Measurements from ENCODE around the gene PODXL2. TPM values are rescaled to one million over a fixed set of nuclear protein-coding genes. Genes with fewer than 3 reads are reported as not detected.

The PODXL2 gene
- total RNA-seq, 1 experiment from 2014 or later = 33.6 TPM

DNA sequence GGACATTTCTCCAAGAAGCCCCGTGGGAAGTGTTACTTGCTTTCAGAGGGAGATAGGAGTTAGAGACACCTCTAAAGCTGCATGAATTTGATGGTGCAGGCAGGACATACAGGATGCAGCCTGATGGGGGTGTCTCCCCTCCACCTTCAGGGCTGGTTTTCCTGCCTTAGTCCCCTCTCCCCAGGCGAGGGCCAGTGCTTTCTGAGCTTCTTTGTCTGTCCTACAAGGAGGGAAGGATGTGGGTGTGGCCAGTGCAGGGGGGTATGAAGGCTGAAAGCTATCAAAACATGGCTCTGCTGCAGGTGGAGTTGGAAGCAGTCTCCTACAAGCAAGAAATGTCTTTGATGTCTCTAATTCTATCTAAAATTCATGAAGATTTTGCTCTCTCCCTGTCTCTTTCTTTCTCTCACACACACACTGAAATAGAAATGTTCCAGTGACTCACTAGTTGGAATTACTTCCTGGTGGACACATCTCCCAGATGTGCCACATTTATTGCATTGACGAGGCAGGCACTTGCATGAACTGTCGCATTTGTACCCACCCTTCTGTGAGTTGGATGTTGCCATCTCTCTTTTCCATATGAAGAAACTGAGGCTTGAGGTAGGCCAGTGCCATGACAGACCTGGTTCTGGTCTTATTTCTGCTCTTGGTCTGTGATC, 13.9 kb upstream of the PODXL2 start:
- Mint-ChIP-seq H3K9me3 (no peaks in the 10 kb centered on the region), H3K27ac (no peak overlapping the region), H3K4me1 (no peaks in the 10 kb centered on the region), H3K27me3 (ENCODE audit: low read depth) (no peaks in the 10 kb centered on the region), H3K4me3 (no peak overlapping the region), H3K36me3 (peaks cover 90% of the 10 kb centered on the region)
- ATAC-seq = peak; percentile 60
- TF ChIP-seq EMX1 (CRISPR knock-in tag; IDR thresholded peaks at IDR 0.05) = no peak
- POLR2A ChIA-PET = no interaction called here
- DNase-seq (ENCODE audit: low spot score) = no peak
- CTCF ChIA-PET = interaction anchor here (1.0 kb wide), 1 partner anchor 40 kb away, joined by 7 read pairs; no protein-coding TSS in a partner anchor

DNA sequence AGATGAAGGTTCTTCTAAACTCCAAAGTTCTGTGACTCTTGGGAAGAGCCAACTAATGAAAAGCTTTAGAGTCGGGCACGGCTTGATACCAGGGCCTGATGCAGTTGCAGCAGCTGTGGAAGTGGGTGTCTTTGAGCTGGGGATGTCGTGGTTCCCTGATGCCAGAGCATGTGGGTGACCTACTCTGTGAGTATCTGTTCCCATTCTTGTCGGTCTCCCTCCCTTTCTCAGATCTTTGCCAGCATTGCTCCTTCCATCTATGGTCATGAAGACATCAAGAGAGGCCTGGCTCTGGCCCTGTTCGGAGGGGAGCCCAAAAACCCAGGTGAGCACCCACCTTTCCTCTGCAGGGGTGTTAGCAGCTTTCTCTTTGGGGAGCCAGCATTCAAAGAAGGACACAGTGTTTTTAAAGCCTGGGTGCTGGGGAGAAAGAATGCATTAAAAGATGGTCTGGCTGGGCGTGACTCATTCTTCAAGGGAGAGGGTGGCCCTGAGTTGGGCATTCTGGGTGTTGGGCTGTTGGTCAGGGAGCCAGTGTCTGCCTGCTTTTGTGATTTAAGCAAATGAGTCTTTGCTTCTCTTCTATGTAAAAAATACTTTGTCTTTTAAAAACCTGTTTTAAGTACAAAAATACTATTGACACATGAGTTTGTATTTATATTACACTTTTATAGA, 13.2 kb upstream of the PODXL2 start:
- TF ChIP-seq, protein P1, sequence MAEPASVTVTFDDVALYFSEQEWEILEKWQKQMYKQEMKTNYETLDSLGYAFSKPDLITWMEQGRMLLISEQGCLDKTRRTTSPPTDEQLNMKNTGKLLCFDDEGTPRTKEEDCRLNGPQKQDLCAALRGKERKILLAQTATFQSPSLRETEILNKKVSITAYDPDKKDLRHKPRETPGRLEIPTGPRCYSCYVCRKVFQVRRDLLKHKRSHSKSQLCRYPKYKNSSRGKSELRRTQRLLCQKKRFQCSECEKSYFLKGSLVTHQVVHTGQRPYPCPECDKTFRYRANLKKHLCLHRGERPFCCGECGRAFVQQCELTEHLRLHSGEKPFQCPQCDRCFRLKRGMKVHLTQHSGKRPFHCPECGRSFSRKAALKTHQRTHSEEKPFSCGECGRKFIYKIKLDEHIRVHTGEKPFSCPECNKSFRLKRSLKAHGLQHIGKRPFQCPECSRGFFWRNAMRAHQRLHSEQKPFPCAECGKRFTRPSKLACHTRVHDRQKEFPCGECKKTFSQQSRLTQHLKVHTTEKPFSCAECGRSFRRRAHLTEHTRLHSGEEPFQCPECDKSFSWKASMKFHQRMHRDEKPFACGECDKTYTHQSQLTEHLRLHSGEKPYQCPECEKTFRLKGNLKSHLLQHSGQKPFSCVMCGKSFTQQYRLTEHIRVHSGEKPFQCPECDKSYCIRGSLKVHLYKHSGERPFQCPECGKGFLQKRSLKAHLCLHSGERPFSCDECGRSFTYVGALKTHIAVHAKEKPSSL (CRISPR knock-in tag; conservative IDR thresholded peaks at IDR 0.05) = no peak
- TF ChIP-seq, protein P2, sequence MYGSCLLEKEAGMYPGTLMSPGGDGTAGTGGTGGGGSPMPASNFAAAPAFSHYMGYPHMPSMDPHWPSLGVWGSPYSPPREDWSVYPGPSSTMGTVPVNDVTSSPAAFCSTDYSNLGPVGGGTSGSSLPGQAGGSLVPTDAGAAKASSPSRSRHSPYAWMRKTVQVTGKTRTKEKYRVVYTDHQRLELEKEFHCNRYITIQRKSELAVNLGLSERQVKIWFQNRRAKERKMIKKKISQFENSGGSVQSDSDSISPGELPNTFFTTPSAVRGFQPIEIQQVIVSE (CRISPR knock-in tag; IDR thresholded peaks at IDR 0.05; ENCODE audit: borderline replicate concordance) = no peak
- TF ChIP-seq FOXK1 (CRISPR knock-in tag; IDR thresholded peaks at IDR 0.05) (no peak), ELF4 (CRISPR knock-in tag; IDR thresholded peaks at IDR 0.05; ENCODE audit: low read depth) (no peak), ZNF423 (CRISPR knock-in tag; IDR thresholded peaks at IDR 0.05) (no peak), ZNF263 (CRISPR knock-in tag; IDR thresholded peaks at IDR 0.05; ENCODE audit: low read depth) (no peak), NFYB (CRISPR knock-in tag; conservative IDR thresholded peaks at IDR 0.05; ENCODE audit: low read depth) (no peak), TCF7 (CRISPR knock-in tag; IDR thresholded peaks at IDR 0.05; ENCODE audit: low read depth) (no peak), TP53 (CRISPR knock-in tag; IDR thresholded peaks at IDR 0.05) (no peak), CREB1 (CRISPR knock-in tag; IDR thresholded peaks at IDR 0.05) (no peak), GTF2I (CRISPR knock-in tag; conservative IDR thresholded peaks at IDR 0.05) (no peak), IRF2 (CRISPR knock-in tag; IDR thresholded peaks at IDR 0.05; ENCODE audit: borderline replicate concordance, low read depth) (no peak), NR1H2 (CRISPR knock-in tag; IDR thresholded peaks at IDR 0.05) (no peak)
- TF ChIP-seq, protein P3, sequence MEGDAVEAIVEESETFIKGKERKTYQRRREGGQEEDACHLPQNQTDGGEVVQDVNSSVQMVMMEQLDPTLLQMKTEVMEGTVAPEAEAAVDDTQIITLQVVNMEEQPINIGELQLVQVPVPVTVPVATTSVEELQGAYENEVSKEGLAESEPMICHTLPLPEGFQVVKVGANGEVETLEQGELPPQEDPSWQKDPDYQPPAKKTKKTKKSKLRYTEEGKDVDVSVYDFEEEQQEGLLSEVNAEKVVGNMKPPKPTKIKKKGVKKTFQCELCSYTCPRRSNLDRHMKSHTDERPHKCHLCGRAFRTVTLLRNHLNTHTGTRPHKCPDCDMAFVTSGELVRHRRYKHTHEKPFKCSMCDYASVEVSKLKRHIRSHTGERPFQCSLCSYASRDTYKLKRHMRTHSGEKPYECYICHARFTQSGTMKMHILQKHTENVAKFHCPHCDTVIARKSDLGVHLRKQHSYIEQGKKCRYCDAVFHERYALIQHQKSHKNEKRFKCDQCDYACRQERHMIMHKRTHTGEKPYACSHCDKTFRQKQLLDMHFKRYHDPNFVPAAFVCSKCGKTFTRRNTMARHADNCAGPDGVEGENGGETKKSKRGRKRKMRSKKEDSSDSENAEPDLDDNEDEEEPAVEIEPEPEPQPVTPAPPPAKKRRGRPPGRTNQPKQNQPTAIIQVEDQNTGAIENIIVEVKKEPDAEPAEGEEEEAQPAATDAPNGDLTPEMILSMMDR (IDR thresholded peaks at IDR 0.05) = no peak
- TF ChIP-seq, protein P4, sequence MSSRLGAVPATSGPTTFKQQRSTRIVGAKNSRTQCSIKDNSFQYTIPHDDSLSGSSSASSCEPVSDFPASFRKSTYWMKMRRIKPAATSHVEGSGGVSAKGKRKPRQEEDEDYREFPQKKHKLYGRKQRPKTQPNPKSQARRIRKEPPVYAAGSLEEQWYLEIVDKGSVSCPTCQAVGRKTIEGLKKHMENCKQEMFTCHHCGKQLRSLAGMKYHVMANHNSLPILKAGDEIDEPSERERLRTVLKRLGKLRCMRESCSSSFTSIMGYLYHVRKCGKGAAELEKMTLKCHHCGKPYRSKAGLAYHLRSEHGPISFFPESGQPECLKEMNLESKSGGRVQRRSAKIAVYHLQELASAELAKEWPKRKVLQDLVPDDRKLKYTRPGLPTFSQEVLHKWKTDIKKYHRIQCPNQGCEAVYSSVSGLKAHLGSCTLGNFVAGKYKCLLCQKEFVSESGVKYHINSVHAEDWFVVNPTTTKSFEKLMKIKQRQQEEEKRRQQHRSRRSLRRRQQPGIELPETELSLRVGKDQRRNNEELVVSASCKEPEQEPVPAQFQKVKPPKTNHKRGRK (CRISPR knock-in tag; IDR thresholded peaks at IDR 0.05; ENCODE audit: borderline replicate concordance) = no peak
- TF ChIP-seq, protein P5, sequence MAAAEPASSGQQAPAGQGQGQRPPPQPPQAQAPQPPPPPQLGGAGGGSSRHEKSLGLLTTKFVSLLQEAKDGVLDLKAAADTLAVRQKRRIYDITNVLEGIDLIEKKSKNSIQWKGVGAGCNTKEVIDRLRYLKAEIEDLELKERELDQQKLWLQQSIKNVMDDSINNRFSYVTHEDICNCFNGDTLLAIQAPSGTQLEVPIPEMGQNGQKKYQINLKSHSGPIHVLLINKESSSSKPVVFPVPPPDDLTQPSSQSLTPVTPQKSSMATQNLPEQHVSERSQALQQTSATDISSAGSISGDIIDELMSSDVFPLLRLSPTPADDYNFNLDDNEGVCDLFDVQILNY (CRISPR knock-in tag; IDR thresholded peaks at IDR 0.05) = no peak
- TF ChIP-seq, protein P6, sequence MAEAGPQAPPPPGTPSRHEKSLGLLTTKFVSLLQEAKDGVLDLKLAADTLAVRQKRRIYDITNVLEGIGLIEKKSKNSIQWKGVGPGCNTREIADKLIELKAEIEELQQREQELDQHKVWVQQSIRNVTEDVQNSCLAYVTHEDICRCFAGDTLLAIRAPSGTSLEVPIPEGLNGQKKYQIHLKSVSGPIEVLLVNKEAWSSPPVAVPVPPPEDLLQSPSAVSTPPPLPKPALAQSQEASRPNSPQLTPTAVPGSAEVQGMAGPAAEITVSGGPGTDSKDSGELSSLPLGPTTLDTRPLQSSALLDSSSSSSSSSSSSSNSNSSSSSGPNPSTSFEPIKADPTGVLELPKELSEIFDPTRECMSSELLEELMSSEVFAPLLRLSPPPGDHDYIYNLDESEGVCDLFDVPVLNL (CRISPR knock-in tag; IDR thresholded peaks at IDR 0.05; ENCODE audit: borderline replicate concordance, low read depth) = no peak
- TF ChIP-seq, protein P7, sequence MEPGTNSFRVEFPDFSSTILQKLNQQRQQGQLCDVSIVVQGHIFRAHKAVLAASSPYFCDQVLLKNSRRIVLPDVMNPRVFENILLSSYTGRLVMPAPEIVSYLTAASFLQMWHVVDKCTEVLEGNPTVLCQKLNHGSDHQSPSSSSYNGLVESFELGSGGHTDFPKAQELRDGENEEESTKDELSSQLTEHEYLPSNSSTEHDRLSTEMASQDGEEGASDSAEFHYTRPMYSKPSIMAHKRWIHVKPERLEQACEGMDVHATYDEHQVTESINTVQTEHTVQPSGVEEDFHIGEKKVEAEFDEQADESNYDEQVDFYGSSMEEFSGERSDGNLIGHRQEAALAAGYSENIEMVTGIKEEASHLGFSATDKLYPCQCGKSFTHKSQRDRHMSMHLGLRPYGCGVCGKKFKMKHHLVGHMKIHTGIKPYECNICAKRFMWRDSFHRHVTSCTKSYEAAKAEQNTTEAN (CRISPR knock-in tag; IDR thresholded peaks at IDR 0.05) = no peak
- peaks cover 90% of the 10 kb centered on the region for H3K36me3 Mint-ChIP-seq
- no peak for ATAC-seq
- H3K27ac Mint-ChIP-seq = no peak overlapping the region
- CTCF ChIA-PET = interaction anchor here (1.0 kb wide), 1 partner anchor 41 kb away, joined by 7 read pairs; no protein-coding TSS in a partner anchor
- no peaks in the 10 kb centered on the region for H3K9me3 Mint-ChIP-seq
- H3K4me1 Mint-ChIP-seq = no peaks in the 10 kb centered on the region
- no peak overlapping the region for H3K4me3 Mint-ChIP-seq
- no peak for DNase-seq (ENCODE audit: low spot score)
- POLR2A ChIA-PET = no interaction called here
- H3K27me3 Mint-ChIP-seq (ENCODE audit: low read depth) = no peaks in the 10 kb centered on the region; the same call in 1 of the 2 replicates
